SK-N-SH (cell line): Measurements from ENCODE around the gene KCNJ12. TPM values are rescaled to one million over a fixed set of nuclear protein-coding genes. Genes with fewer than 3 reads are reported as not detected.

Source experiments
- CTCF ChIA-PET: fragments of 300-600, 350-600 bp; formaldehyde crosslinking; extraction: SDS; loops from one replicate; lab custom pipeline; 2021; lab: Yijun Ruan, JAX
- POLR2A ChIA-PET: fragments of 350-600 bp; sonication (Branson Sonifier 250); formaldehyde crosslinking; extraction: SDS; loops from one replicate; lab custom pipeline; 2020; ENCODE audit warnings: antibody characterized with exemption, inconsistent platforms; lab: Yijun Ruan, JAX
- DNase-seq: peaks from one replicate; pipeline ENCODE4 v3.0.0; 2012
- H2AFZ ChIP-seq: fragments of 200-600 bp; sonication (generic); 2 replicates; pipeline ENCODE4 v1.8.1; 2016; ENCODE audit warnings: antibody characterized with exemption, mild to moderate bottlenecking, low read depth
- H3F3A ChIP-seq: fragments of 200-600 bp; sonication (generic); replicated peaks from 2 replicates; pipeline ENCODE3; 2016; ENCODE audit warnings: antibody characterized with exemption, mild to moderate bottlenecking; ENCODE audit not compliant: insufficient read depth
- H3K27ac ChIP-seq, 2 experiments: fragments of 200-500 bp in 1 of 2; fragments of 200-600 bp in 1 of 2; sonication (Bioruptor generic) in 1 of 2; sonication (generic), shearing (Covaris generic) in 1 of 2; 2 replicates each; pipeline versions ENCODE4 v1.5.1 to v1.6.1; 2014 to 2016; ENCODE audit warnings: low read depth in 2 of 2, inconsistent platforms in 1 of 2, low read length in 1 of 2, mild to moderate bottlenecking in 1 of 2, mixed read lengths in 1 of 2
- H3K27me3 ChIP-seq: fragments of 200-600 bp; sonication (generic), shearing (Covaris generic); 2 replicates; pipeline ENCODE4 v1.6.1; 2016; ENCODE audit warnings: mixed run types; ENCODE audit not compliant: insufficient read depth
- H3K36me3 ChIP-seq, 2 experiments: fragments of 200-500 bp in 1 of 2; fragments of 200-600 bp in 1 of 2; sonication (Bioruptor generic) in 1 of 2; sonication (generic) in 1 of 2; replicated peaks in 1 of 2; 2 replicates each; pipeline versions ENCODE3 to v1.5.1; 2014 to 2016; ENCODE audit warnings: low read length in 1 of 2, mild to moderate bottlenecking in 1 of 2; ENCODE audit not compliant: insufficient read depth in 2 of 2, control insufficient read depth in 1 of 2
- H3K4me1 ChIP-seq, 2 experiments: fragments of 200-500 bp in 1 of 2; fragments of 200-600 bp in 1 of 2; sonication (Bioruptor generic) in 1 of 2; sonication (generic), shearing (Covaris generic) in 1 of 2; 2 replicates each; pipeline versions ENCODE4 v1.5.1 to v1.6.1; 2014 to 2016; ENCODE audit warnings: low read depth in 1 of 2, low read length in 1 of 2, mixed run types in 1 of 2; ENCODE audit not compliant: insufficient read depth in 2 of 2, control insufficient read depth in 1 of 2
- H3K4me2 ChIP-seq: fragments of 200-600 bp; sonication (generic), shearing (Covaris generic); 2 replicates; pipeline ENCODE4 v1.6.1; 2017; ENCODE audit warnings: mixed run types
- H3K4me3 ChIP-seq, 2 experiments: fragments of 200-500 bp in 1 of 2; fragments of 200-600 bp in 1 of 2; sonication (Bioruptor generic) in 1 of 2; sonication (generic), shearing (Covaris generic) in 1 of 2; 2 replicates each; pipeline versions ENCODE4 v1.5.1 to v1.8.1; 2014 to 2016; ENCODE audit warnings: low read depth in 2 of 2, inconsistent platforms in 1 of 2, low read length in 1 of 2, mild to moderate bottlenecking in 1 of 2, mixed read lengths in 1 of 2, moderate library complexity in 1 of 2
- H3K79me2 ChIP-seq: fragments of 200-600 bp; sonication (generic); 2 replicates; pipeline ENCODE4 v1.8.1; 2017; ENCODE audit warnings: mild to moderate bottlenecking; ENCODE audit not compliant: insufficient read depth
- H3K9ac ChIP-seq: fragments of 200-600 bp; sonication (generic); 2 replicates; pipeline ENCODE4 v1.6.1; 2017; ENCODE audit warnings: mixed run types
- H3K9me2 ChIP-seq: fragments of 200-600 bp; sonication (generic); 2 replicates; pipeline ENCODE4 v1.6.1; 2017; ENCODE audit warnings: mixed run types
- H3K9me3 ChIP-seq: fragments of 200-600 bp; sonication (generic); 2 replicates; pipeline ENCODE4 v1.6.1; 2017; ENCODE audit warnings: mixed run types, mild to moderate bottlenecking, moderate library complexity
- H4K20me1 ChIP-seq: fragments of 200-600 bp; sonication (generic); 2 replicates; pipeline ENCODE4 v1.6.1; 2017; ENCODE audit warnings: mild to moderate bottlenecking, mixed run types; ENCODE audit not compliant: insufficient read depth
- CHD2 ChIP-seq: fragments of 150-350 bp; IDR thresholded peaks from 2 replicates; pipeline ENCODE4 v1.6.1; 2018; ENCODE audit warnings: low read length; ENCODE audit not compliant: partially characterized antibody
- CTCF ChIP-seq: fragments of 200-600 bp; sonication (generic); IDR thresholded peaks from 2 replicates; pipeline ENCODE4 v1.6.1; 2017; ENCODE audit warnings: antibody characterized with exemption, mild to moderate bottlenecking, moderate library complexity
- EZH2phosphoT487 ChIP-seq: fragments of 200-600 bp; sonication (generic); IDR thresholded peaks from 2 replicates; pipeline ENCODE4 v1.6.1; 2017; ENCODE audit warnings: low read depth, mixed run types, mild to moderate bottlenecking, antibody characterized with exemption, moderate library complexity, borderline replicate concordance
- FOXJ3 ChIP-seq: sonication (generic); formaldehyde crosslinking; IDR thresholded peaks from 2 replicates; pipeline ENCODE4 v1.5.1; 2020; ENCODE audit warnings: mild to moderate bottlenecking, missing genetic modification reagents
- GABPA ChIP-seq: IDR thresholded peaks from 2 replicates; pipeline ENCODE4 v1.4.0; 2012; ENCODE audit warnings: low read depth, mild to moderate bottlenecking
- IRF3 ChIP-seq: fragments of 150-350 bp; IDR thresholded peaks from 2 replicates; pipeline ENCODE4 v1.6.1; 2016; ENCODE audit warnings: mild to moderate bottlenecking, low read depth, low read length
- JUND ChIP-seq: IDR thresholded peaks from 2 replicates; pipeline ENCODE4 v1.4.0; 2012
- MAX ChIP-seq: IDR thresholded peaks from 2 replicates; pipeline ENCODE4 v1.4.0; 2012; ENCODE audit warnings: low read depth
- MEF2A ChIP-seq: IDR thresholded peaks from 2 replicates; pipeline ENCODE4 v1.4.0; 2012; ENCODE audit warnings: low read depth, borderline replicate concordance
- RAD21 ChIP-seq: IDR thresholded peaks from 2 replicates; pipeline ENCODE4 v1.6.1; 2012; ENCODE audit warnings: mild to moderate bottlenecking, low read length
- REST ChIP-seq: IDR thresholded peaks from 2 replicates; pipeline ENCODE4 v1.6.1; 2012; ENCODE audit warnings: mild to moderate bottlenecking, low read depth, low read length, moderate library complexity
- RFX5 ChIP-seq: IDR thresholded peaks from 2 replicates; pipeline ENCODE4 v1.6.1; 2012; ENCODE audit warnings: mild to moderate bottlenecking, improper control_type of control experiment, low read length
- SIN3A ChIP-seq: IDR thresholded peaks from 2 replicates; pipeline ENCODE4 v1.6.1; 2012; ENCODE audit warnings: low read depth, mild to moderate bottlenecking, low read length, moderate library complexity, borderline replicate concordance
- SMC3 ChIP-seq: IDR thresholded peaks from 2 replicates; pipeline ENCODE4 v1.6.1; 2012; ENCODE audit warnings: low read depth, low read length, improper control_type of control experiment
- TAF1 ChIP-seq: IDR thresholded peaks from 2 replicates; pipeline ENCODE4 v1.6.1; 2012; ENCODE audit warnings: low read depth, mild to moderate bottlenecking, low read length, moderate library complexity, borderline replicate concordance
- TEAD4 ChIP-seq: IDR thresholded peaks from 2 replicates; pipeline ENCODE4 v1.4.0; 2012; ENCODE audit warnings: mild to moderate bottlenecking, borderline replicate concordance; ENCODE audit not compliant: insufficient read depth
- ZBTB33 ChIP-seq: IDR thresholded peaks from 2 replicates; pipeline ENCODE4 v1.4.0; 2012; ENCODE audit warnings: low read depth, borderline replicate concordance
- WGBS: methylation state at CpG from one replicate; pipeline ENCODE4 v1.1.6; 2017; ENCODE audit warnings: low lambda C conversion rate; 5-methylcytosine and 5-hydroxymethylcytosine counted together
- polyA plus RNA-seq, 3 experiments: library from polyadenylated mRNA; depleted of rRNA; stranded (reverse); fragments of >200 nt; gene quantifications; 2 replicates each; pipeline ENCODE4 v1.2.3, GENCODE V29; 2012

KCNJ12 gene
- polyA plus RNA-seq, 1 of the 3 experiments (the other 2 are of a cell fraction), result 0.36 TPM

GRCh38 chr17:21352221-21352980 lies 23.8 kb upstream of the KCNJ12 start:
- Histone ChIP-seq H3K9me3 (no peaks in the 10 kb centered on the region), H3K9ac (no peak overlapping the region), H3K4me3 (no peak overlapping the region), H3K27ac (no peak overlapping the region), H4K20me1 (no peaks in the 10 kb centered on the region), H3K36me3 (no peaks in the 10 kb centered on the region), H2AFZ (no peak overlapping the region), H3K9me2 (no peaks in the 10 kb centered on the region), H3K79me2 (no peaks in the 10 kb centered on the region), H3K4me2 (no peak overlapping the region), H3K4me1 (peaks cover 0 to 3% of the 10 kb centered on the region in 2 experiments; a peak in 1 of 4 replicates), H3K27me3 (no peaks in the 10 kb centered on the region), H3F3A (no peaks in the 10 kb centered on the region)
- CTCF ChIA-PET, result no interaction called here
- 83% methylated on average over 12 of the region's 23 CpGs for WGBS
- no peak for DNase-seq
- POLR2A ChIA-PET, result no interaction called here
- no peak for TF ChIP-seq TAF1
- TF ChIP-seq CTCF, result no peak
- TF ChIP-seq FOXJ3 (CRISPR knock-in tag), result no peak
- TF ChIP-seq RAD21, result no peak
- no peak for TF ChIP-seq JUND
- no peak for TF ChIP-seq MEF2A
- no peak for TF ChIP-seq REST

GRCh38 chr17:21352981-21353265 lies 23.2 kb upstream of the KCNJ12 start:
- no peaks in the 10 kb centered on the region for H3K27me3 ChIP-seq
- no peaks in the 10 kb centered on the region for H3K79me2 ChIP-seq
- no peaks in the 10 kb centered on the region for H3F3A ChIP-seq
- H4K20me1 ChIP-seq, result no peaks in the 10 kb centered on the region
- DNase-seq, result no peak
- H3K4me2 ChIP-seq, result no peak overlapping the region
- peaks cover 0 to 8% of the 10 kb centered on the region in 2 experiments; a peak in 1 of 4 replicates for H3K4me1 ChIP-seq
- no peaks in the 10 kb centered on the region for H3K36me3 ChIP-seq
- POLR2A ChIA-PET, result no interaction called here
- no peak overlapping the region for H2AFZ ChIP-seq
- no peak overlapping the region for H3K9ac ChIP-seq
- H3K9me2 ChIP-seq, result no peaks in the 10 kb centered on the region
- no peaks in the 10 kb centered on the region for H3K9me3 ChIP-seq
- H3K4me3 ChIP-seq, result no peak overlapping the region
- CTCF ChIA-PET, result no interaction called here
- 78% methylated on average over 7 of the region's 8 CpGs for WGBS
- no peak overlapping the region for H3K27ac ChIP-seq
- TF ChIP-seq GABPA (no peak), CHD2 (no peak), SIN3A (no peak), EZH2phosphoT487 (no peak), SMC3 (no peak), IRF3 (no peak), RFX5 (no peak), TEAD4 (no peak), ZBTB33 (no peak), MAX (no peak), RAD21 (no peak), JUND (no peak)
